OCI-LY7 (cell line): ENCODE results near the gene PRKN. TPM values are rescaled to one million over a fixed set of nuclear protein-coding genes. Genes with fewer than 3 reads are reported as not detected.

Experiments
- BruUV-seq: library from RNA; stranded (reverse); fragments of 400-500 nt; replicated peaks from 2 replicates; lab custom pipeline; 2021; lab: Mats Ljungman, UMichigan
- CTCF ChIA-PET: fragments of 300-600 bp; sonication (Branson Sonifier 250); formaldehyde crosslinking; loops from one replicate; lab custom pipeline; 2022; ENCODE audit warnings: antibody characterized with exemption; ENCODE audit not compliant: unreplicated experiment; lab: Charles Lee
- POLR2A ChIA-PET: fragments of 300-600 bp; sonication (Branson Sonifier 250); formaldehyde crosslinking; loops from one replicate; lab custom pipeline; 2022; ENCODE audit warnings: antibody characterized with exemption; lab: Charles Lee
- DNase-seq: peaks from one replicate; pipeline ENCODE4 v3.0.0-alpha.2; 2015; ENCODE audit warnings: low spot score
- H2AFZ ChIP-seq: fragments of 200-600 bp; sonication (generic), shearing (Covaris generic); 2 replicates; pipeline ENCODE4 v1.6.1; 2014; ENCODE audit warnings: mild to moderate bottlenecking, antibody characterized with exemption, low read length, moderate library complexity
- H3K27ac ChIP-seq: fragments of 200-600 bp; sonication (generic); 2 replicates; pipeline ENCODE4 v1.5.1; 2014; ENCODE audit warnings: mixed run types, low read depth, mild to moderate bottlenecking, moderate library complexity, low read length, inconsistent platforms; ENCODE audit not compliant: poor library complexity, severe bottlenecking
- H3K36me3 ChIP-seq: fragments of 200-600 bp; sonication (generic); 2 replicates; pipeline ENCODE4 v1.6.1; 2014; ENCODE audit warnings: mild to moderate bottlenecking, antibody characterized with exemption, low read length, moderate library complexity, mixed read lengths; ENCODE audit not compliant: insufficient read depth
- H3K4me1 ChIP-seq: fragments of 200-600 bp; sonication (generic); 2 replicates; pipeline ENCODE4 v1.5.1; 2014; ENCODE audit warnings: mild to moderate bottlenecking, low read length; ENCODE audit not compliant: insufficient read depth, poor library complexity, severe bottlenecking
- H3K4me2 ChIP-seq: fragments of 200-600 bp; sonication (generic); 2 replicates; pipeline ENCODE4 v1.6.1; 2014; ENCODE audit warnings: mild to moderate bottlenecking, low read length
- H3K4me3 ChIP-seq: fragments of 200-600 bp; sonication (generic); 2 replicates; pipeline ENCODE4 v1.5.1; 2014; ENCODE audit warnings: mild to moderate bottlenecking, low read depth, low read length; ENCODE audit not compliant: poor library complexity, severe bottlenecking
- H3K79me2 ChIP-seq: fragments of 200-600 bp; sonication (generic); 2 replicates; pipeline ENCODE4 v1.6.1; 2016; ENCODE audit warnings: low read depth, mild to moderate bottlenecking, low read length, moderate library complexity, mixed read lengths; ENCODE audit not compliant: insufficient read depth
- H3K9me2 ChIP-seq: fragments of 200-600 bp; sonication (generic); 2 replicates; pipeline ENCODE4 v1.6.1; 2016; ENCODE audit warnings: mild to moderate bottlenecking, low read length, mixed read lengths; ENCODE audit not compliant: insufficient read depth
- H3K9me3 ChIP-seq: fragments of 200-600 bp; sonication (generic); 2 replicates; pipeline ENCODE4 v1.6.1; 2014; ENCODE audit warnings: mild to moderate bottlenecking, mixed run types, low read length, mixed read lengths
- H4K20me1 ChIP-seq: fragments of 200-600 bp; sonication (generic); 2 replicates; pipeline ENCODE4 v1.6.1; 2014; ENCODE audit warnings: mild to moderate bottlenecking, antibody characterized with exemption, low read length, moderate library complexity, mixed read lengths; ENCODE audit not compliant: insufficient read depth
- CTCF ChIP-seq: fragments of 200-600 bp; sonication (generic); conservative IDR thresholded peaks from 2 replicates; pipeline ENCODE4 v1.5.1; 2014; ENCODE audit warnings: mild to moderate bottlenecking, antibody characterized with exemption, low read length, moderate library complexity, mixed read lengths
- EZH2phosphoT487 ChIP-seq: fragments of 200-600 bp; sonication (generic); IDR thresholded peaks from 2 replicates; pipeline ENCODE4 v1.6.1; 2018; ENCODE audit warnings: low read depth, borderline replicate concordance, mild to moderate bottlenecking, mixed run types, antibody characterized with exemption, low read length, moderate library complexity, mixed read lengths
- intact Hi-C: fragments of 100-400 bp; cut with micrococcal nuclease; formaldehyde crosslinking; loops from one replicate; pipeline ENCODE4 v1.10.0; 2022; ENCODE audit not compliant: unreplicated experiment
- total RNA-seq, 2 experiments: library from RNA; depleted of rRNA in 1 of 2; stranded (reverse); fragments of >200 nt in 1 of 2; shearing (Covaris generic) in 1 of 2; gene quantifications; 2 replicates each; pipeline ENCODE4 v1.2.3, GENCODE V29; 2014 to 2022

The PRKN gene
- total RNA-seq, 2 experiments from 2014 or later, result 1.3 to 2.0 TPM

GRCh38 chr6:161876231-161876630 lies 851.3 kb downstream of the PRKN start:
- Histone ChIP-seq H3K9me3 (no peaks in the 10 kb centered on the region), H3K4me1 (no peaks in the 10 kb centered on the region), H3K4me3 (no peak overlapping the region), H3K9me2 (no peaks in the 10 kb centered on the region), H2AFZ (no peak overlapping the region), H3K79me2 (no peaks in the 10 kb centered on the region), H3K27ac (no peak overlapping the region), H4K20me1 (no peaks in the 10 kb centered on the region), H3K36me3 (no peaks in the 10 kb centered on the region), H3K4me2 (no peak overlapping the region)
- CTCF ChIA-PET, result no interaction called here
- intact Hi-C loops, result no loop called here
- DNase-seq, result no peak
- POLR2A ChIA-PET, result no interaction called here
- TF ChIP-seq CTCF (no peak), EZH2phosphoT487 (no peak)
- no TSS peak for BruUV-seq

- no peaks in the 10 kb centered on the region for H3K79me2 ChIP-seq
- no TSS peak for BruUV-seq
- intact Hi-C loops, result no loop called here
- DNase-seq, result no peak
- no peaks in the 10 kb centered on the region for H3K4me1 ChIP-seq
- H3K9me2 ChIP-seq, result no peaks in the 10 kb centered on the region
- H4K20me1 ChIP-seq, result no peaks in the 10 kb centered on the region
- no peaks in the 10 kb centered on the region for H3K36me3 ChIP-seq
- H3K27ac ChIP-seq, result no peak overlapping the region
- H3K4me3 ChIP-seq, result no peak overlapping the region
- no peaks in the 10 kb centered on the region for H3K9me3 ChIP-seq
- no peak overlapping the region for H3K4me2 ChIP-seq
- ChIA-PET CTCF (no interaction called here), POLR2A (interaction anchor here (0.8 kb wide), 1 partner anchor 14 kb away, joined by 4 read pairs; no protein-coding TSS in a partner anchor)
- H2AFZ ChIP-seq, result no peak overlapping the region
- no peak for TF ChIP-seq CTCF
- no peak for TF ChIP-seq EZH2phosphoT487
These were observed 857.2 kb downstream of the PRKN start for GRCh38 chr6:161870236-161870901.

GRCh38 chr6:161869491-161869890 lies 858.1 kb downstream of the PRKN start:
- Histone ChIP-seq H3K27ac (no peak overlapping the region), H3K4me1 (no peaks in the 10 kb centered on the region), H4K20me1 (no peaks in the 10 kb centered on the region), H3K4me3 (no peak overlapping the region), H3K36me3 (no peaks in the 10 kb centered on the region), H3K9me3 (no peaks in the 10 kb centered on the region), H3K79me2 (no peaks in the 10 kb centered on the region), H3K9me2 (no peaks in the 10 kb centered on the region), H2AFZ (no peak overlapping the region), H3K4me2 (no peak overlapping the region)
- no peak for DNase-seq
- ChIA-PET POLR2A (no interaction called here), CTCF (no interaction called here)
- no peak for TF ChIP-seq EZH2phosphoT487
- no peak for TF ChIP-seq CTCF
- intact Hi-C loops, result no loop called here
- BruUV-seq, result no TSS peak
